Medulla oblongata (tissue), 1 donor: ENCODE measurements around the gene ACTR5.
"Not testable (repeated sequence)": the region's sequence is repeated elsewhere in the genome, so short reads cannot be mapped to it uniquely, and the experiment has no call there.

Experiments
- DNase-seq: peaks from one replicate; pipeline ENCODE4 v3.0.0-alpha.2; 2015; ENCODE audit errors: extremely low spot score

ACTR5 gene

GRCh38 chr20:38805502-38805957, 57.3 kb downstream of the ACTR5 start, which contains the start of gene PPP1R16B:
Gene PPP1R16B, plus strand, starts transcription at chr20:38805697. Its CDS starts 30,229 bp downstream, at chr20:38835926.
- DNase-seq, result peak; percentile 76

GRCh38 chr20:38805958-38806854, 57.9 kb downstream of the ACTR5 start:
- DNase-seq, result no peak

- peak; percentile 49 for DNase-seq
These were observed 58.8 kb downstream of the ACTR5 start for GRCh38 chr20:38806855-38807655.

DNA sequence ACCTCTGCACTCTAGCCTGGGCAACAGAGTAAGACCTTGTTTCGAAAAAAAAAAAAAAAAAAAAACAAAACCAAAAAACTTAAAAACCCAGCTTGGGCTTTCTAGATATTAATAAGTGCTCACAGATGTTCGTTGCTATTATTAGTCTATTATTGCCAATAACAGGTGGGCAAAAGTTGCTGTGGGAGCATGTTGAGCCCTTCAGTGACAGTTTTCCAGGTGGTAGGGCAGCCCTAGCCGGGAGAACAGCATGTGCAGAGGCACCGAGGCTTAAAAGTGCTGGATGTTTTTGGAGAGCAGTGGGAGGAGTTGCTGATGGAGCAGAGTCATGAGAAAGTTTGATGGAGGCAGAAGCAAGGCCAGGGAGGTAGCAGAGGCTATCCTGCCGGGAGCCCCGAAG, 61.7 kb downstream of the ACTR5 start:
- no peak for DNase-seq

DNA sequence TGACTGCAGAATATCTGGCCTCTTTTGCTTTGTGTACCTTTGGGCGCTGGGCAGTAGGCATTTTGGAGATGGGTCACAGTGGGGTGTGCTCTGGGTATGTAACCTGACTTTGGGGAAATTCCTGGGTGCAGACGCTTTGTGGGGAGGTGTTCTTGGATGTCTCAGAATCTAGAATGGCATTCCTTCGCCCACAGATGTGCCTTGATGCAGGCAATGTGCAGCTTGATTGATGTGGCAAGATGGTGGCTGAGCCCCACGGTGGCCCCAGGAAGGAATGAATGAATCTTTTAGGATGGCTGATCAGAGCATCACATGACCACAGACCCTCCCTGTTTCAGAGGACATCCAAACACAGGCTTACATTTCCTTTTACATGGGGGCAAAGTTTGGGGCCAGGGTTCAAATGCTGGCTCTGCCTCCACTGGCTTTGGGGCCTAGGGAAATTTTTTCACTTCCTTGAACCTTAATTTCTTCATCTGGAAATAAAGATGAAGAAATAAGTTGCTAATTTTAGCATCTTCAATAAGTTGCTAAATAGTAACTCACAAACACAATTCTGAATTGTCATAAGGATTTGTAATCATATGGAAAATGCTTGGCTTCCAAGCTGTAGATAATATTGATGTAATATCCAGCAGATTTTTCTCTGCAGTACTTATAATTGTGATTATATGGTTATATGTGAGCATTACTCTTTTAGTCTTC, 62.8 kb downstream of the ACTR5 start:
- no peak for DNase-seq

DNA sequence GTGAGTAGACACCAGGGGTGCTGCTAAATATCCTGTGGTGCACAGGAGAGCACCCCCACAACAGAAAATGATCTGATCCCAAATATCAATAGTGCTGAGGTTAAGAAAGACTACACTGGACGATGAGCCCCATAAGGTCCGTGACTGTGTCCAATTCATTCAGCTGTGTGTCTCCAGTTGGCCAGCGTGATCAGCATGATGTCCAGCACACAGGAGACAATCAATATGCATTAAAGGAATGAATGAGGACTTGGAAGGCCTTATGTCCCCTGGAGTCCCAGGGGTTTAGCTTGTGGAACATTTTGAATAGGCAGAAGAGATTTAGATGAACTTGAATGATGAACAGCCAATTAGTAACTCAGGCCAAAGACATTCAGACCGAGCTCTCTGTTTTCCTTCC, 63.5 kb downstream of the ACTR5 start:
- no peak for DNase-seq

GRCh38 chr20:38812182-38812581, 63.9 kb downstream of the ACTR5 start:
- DNase-seq, result no peak

DNA sequence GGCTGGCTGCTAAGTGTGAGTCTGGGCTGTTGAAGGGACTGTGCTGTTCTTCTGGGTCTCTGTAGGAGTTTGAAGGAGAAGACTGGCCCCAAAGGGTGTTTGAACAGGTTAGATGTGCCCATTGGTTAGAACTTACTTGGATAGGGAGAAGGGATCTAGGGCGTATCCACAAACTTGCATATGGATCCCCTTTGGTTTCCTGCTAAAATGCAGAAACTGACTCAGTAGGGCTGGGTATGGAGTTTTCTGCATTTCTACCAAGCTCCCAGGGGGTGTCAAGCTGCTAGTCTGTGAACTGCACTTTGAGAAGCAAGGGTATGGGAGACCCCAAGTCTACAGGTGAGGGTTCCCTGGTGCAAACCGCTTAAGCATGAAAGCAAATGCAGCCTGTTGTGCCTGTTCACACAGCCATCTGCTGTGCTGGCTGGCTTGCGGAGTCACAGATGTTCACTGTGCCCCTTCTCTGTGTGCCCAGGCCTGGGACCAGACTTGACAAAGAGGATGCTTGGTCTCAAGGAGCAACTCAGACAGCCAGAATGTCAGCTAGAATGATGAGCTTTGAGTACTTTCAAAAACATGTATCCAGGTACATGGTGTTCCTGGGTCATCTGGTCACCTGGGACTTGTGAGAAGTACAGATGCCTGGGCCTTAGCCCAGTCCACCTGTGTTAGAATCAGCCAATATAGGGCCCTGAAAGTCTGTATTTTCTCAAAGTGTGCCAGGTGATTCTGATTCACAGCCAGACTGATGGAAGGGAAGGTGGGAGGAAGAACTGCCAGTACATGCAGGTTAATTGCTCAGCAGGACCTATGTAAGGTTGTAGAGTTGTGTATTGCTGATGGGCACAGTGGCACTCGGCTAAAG, 64.7 kb downstream of the ACTR5 start:
- DNase-seq, result no peak

DNA sequence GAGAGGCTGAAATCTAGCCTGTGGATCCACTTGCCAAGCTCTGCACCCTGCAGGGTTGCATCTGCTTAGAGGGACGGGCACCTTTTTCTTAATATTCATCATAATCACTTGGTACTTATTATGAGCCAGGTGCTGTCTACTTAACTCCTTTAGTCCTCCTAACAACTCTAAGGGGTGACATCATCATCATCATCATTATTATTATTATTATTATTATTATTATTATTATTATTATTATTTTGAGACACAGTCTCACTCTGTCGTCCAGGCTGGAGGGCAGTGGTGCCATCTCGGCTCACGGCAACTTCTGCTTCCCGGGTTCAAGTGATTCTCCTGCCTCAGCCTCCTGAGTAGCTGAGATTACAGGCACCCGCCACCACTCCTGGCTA, 65.3 kb downstream of the ACTR5 start:
- not testable (repeated sequence) for DNase-seq

DNA sequence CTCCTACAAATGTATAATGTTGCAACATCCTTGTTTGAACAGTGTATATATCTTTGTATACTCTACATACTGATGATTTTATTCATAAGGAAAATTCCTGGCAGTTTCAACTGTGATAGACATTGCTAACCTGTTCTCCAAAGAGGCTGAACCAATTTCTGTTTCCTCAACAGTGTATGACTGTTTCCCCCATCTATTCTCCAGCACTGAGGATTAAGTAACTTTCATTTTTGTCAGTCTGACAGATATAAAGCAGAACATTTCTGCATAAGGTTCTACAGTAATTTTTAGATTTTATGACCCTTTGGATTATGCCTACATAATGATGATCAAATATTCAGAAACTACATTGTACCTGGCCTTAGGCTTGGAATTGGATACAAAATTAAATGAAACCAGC, 67.2 kb downstream of the ACTR5 start:
- DNase-seq, result no peak

- no peak for DNase-seq
These were observed 70.1 kb downstream of the ACTR5 start for GRCh38 chr20:38818113-38819065.
